ENCODE data around the gene STEEP1.

Gene STEEP1

DNA sequence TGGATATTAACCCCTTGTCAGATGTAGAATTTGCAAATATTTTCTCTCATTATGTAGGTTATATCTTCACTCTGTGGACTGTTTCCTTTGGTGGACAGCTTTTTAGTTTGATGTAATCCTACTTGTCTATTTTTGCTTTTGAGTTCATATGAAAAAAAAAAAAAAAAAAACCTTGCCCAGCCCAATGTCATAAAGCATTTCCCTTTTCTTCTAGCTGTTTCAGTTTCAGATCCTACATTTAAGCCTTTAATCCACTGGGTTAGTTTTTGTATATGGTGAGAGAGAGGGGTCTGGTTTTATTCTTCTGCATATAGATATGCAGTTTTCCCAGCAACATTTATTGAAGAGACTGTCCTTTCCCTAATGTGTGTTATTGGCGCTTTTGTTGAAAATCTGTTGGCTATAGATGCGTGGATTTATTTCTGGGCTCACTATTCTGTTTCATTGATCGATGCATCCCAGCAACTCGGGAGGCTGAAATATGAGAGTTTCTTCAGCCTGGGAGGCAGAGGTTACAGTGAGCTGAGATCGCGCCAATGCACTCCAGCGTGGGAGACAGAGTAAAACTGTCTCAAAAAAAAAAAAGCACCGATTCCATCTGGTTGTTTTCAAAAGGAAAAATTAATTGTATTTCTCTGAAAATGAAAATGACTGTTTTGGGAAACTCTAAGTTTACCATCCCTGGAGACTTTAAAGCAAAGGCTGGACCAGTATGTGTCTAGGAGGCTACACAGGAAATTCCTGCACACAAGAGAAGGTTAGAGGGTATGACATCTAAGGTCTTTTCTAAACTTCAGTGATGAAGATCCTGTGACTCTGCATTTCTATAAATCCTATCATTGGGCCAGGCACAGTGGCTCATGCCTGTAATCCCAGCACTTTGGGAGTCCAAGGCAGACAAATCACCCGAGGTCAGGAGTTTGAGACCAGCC lies 35.6 kb downstream of the STEEP1 start:
- DNase-seq (ENCODE audit: low read depth in 1 of 2, low spot score in 1 of 2), result no peak
- no peak overlapping the region for H3K27ac ChIP-seq (replicated peaks)
- no peaks in the 10 kb centered on the region for H3K27me3 ChIP-seq (ENCODE audit: insufficient read depth, poor library complexity, severe bottlenecking)
- H3K4me3 ChIP-seq (replicated peaks; ENCODE audit: insufficient read depth, low read length), result no peak overlapping the region
- no peak for TF ChIP-seq POLR2AphosphoS5 (IDR thresholded peaks at IDR 0.05; ENCODE audit: low read depth)
- TF ChIP-seq SPI1 (IDR thresholded peaks at IDR 0.05; ENCODE audit: borderline replicate concordance, low read depth), result no peak
- no peak for TF ChIP-seq GABPA (IDR thresholded peaks at IDR 0.05; ENCODE audit: low read depth)
- TF ChIP-seq, protein P1, sequence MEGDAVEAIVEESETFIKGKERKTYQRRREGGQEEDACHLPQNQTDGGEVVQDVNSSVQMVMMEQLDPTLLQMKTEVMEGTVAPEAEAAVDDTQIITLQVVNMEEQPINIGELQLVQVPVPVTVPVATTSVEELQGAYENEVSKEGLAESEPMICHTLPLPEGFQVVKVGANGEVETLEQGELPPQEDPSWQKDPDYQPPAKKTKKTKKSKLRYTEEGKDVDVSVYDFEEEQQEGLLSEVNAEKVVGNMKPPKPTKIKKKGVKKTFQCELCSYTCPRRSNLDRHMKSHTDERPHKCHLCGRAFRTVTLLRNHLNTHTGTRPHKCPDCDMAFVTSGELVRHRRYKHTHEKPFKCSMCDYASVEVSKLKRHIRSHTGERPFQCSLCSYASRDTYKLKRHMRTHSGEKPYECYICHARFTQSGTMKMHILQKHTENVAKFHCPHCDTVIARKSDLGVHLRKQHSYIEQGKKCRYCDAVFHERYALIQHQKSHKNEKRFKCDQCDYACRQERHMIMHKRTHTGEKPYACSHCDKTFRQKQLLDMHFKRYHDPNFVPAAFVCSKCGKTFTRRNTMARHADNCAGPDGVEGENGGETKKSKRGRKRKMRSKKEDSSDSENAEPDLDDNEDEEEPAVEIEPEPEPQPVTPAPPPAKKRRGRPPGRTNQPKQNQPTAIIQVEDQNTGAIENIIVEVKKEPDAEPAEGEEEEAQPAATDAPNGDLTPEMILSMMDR (IDR thresholded peaks at IDR 0.05; ENCODE audit: insufficient read depth, low read length), result no peak
- no peak for TF ChIP-seq REST (IDR thresholded peaks at IDR 0.05; ENCODE audit: insufficient replicate concordance, low read depth)

DNA sequence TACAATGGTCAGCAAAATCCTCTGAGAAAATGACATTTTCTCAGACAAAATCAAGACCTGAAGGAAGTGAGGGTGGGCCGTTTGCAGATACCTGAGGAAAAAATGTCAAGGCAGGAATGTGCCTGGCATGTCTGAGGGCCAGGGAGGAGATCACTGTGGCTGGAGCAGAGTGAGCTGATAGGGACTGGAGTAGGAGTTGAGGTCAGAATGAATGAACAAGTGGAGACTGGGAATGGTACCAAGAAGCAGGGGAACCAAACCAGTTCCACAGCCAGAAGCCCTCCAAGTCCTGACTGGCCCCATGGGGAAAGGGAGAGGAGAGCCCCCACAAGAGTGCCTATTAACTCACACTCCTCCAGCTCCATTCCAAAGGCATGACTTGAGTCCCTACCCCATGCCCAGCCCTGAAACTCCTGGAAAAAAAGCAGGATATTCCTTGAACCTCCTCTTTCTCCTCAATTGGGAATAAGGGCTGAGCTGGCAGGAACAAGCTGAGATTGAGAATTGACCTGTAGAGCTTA lies 41.5 kb downstream of the STEEP1 start:
- no peak overlapping the region for H3K4me3 ChIP-seq (replicated peaks; ENCODE audit: insufficient read depth, low read length)
- no peak for DNase-seq (ENCODE audit: low read depth in 1 of 2, low spot score in 1 of 2)
- no peak for TF ChIP-seq REST (IDR thresholded peaks at IDR 0.05; ENCODE audit: insufficient replicate concordance, low read depth)
- TF ChIP-seq GABPA (IDR thresholded peaks at IDR 0.05; ENCODE audit: low read depth), result no peak
- no peak for TF ChIP-seq SPI1 (IDR thresholded peaks at IDR 0.05; ENCODE audit: borderline replicate concordance, low read depth)
- TF ChIP-seq, protein P1 (IDR thresholded peaks at IDR 0.05; ENCODE audit: insufficient read depth, low read length), result no peak
- TF ChIP-seq POLR2AphosphoS5 (IDR thresholded peaks at IDR 0.05; ENCODE audit: low read depth), result no peak
- H3K27ac ChIP-seq (replicated peaks), result no peak overlapping the region
- H3K27me3 ChIP-seq (ENCODE audit: insufficient read depth, poor library complexity, severe bottlenecking), result no peaks in the 10 kb centered on the region

- Histone ChIP-seq H3K4me3 (replicated peaks; ENCODE audit: insufficient read depth, low read length) (no peak overlapping the region), H3K27ac (replicated peaks) (no peak overlapping the region), H3K27me3 (ENCODE audit: insufficient read depth, poor library complexity, severe bottlenecking) (no peaks in the 10 kb centered on the region)
- DNase-seq (ENCODE audit: low read depth in 1 of 2, low spot score in 1 of 2), result no peak
- TF ChIP-seq GABPA (IDR thresholded peaks at IDR 0.05; ENCODE audit: low read depth), result no peak
Measured at GRCh38 chrX:119521246-119521645, 44.0 kb downstream of the STEEP1 start.

- TF ChIP-seq REST (IDR thresholded peaks at IDR 0.05; ENCODE audit: insufficient replicate concordance, low read depth) (no peak), GABPA (IDR thresholded peaks at IDR 0.05; ENCODE audit: low read depth) (no peak), SPI1 (IDR thresholded peaks at IDR 0.05; ENCODE audit: borderline replicate concordance, low read depth) (no peak), POLR2AphosphoS5 (IDR thresholded peaks at IDR 0.05; ENCODE audit: low read depth) (no peak)
- TF ChIP-seq, protein P1 (IDR thresholded peaks at IDR 0.05; ENCODE audit: insufficient read depth, low read length), result no peak
Measured at GRCh38 chrX:119518371-119518770, 46.8 kb downstream of the STEEP1 start.

More at GRCh38 chrX:119518371-119518770, 46.8 kb downstream of the STEEP1 start:
- no peak for DNase-seq (ENCODE audit: low read depth in 1 of 2, low spot score in 1 of 2)
- Histone ChIP-seq H3K27me3 (ENCODE audit: insufficient read depth, poor library complexity, severe bottlenecking) (no peaks in the 10 kb centered on the region), H3K27ac (replicated peaks) (no peak overlapping the region), H3K4me3 (replicated peaks; ENCODE audit: insufficient read depth, low read length) (no peak overlapping the region)

Measured in HL-60 (cell line).